Limb (tissue), 2 donors: ENCODE measurements around the gene MRPL41.
"Not testable (repeated sequence)": the region's sequence is repeated elsewhere in the genome, so short reads cannot be mapped to it uniquely, and the experiment has no call there.

Experiments used
- DNase-seq, 2 donors: peaks; one replicate each; pipeline ENCODE4 v3.0.0-alpha.2; 2016; ENCODE audit errors: extremely low spot score in 2 of 2

The MRPL41 gene

DNA sequence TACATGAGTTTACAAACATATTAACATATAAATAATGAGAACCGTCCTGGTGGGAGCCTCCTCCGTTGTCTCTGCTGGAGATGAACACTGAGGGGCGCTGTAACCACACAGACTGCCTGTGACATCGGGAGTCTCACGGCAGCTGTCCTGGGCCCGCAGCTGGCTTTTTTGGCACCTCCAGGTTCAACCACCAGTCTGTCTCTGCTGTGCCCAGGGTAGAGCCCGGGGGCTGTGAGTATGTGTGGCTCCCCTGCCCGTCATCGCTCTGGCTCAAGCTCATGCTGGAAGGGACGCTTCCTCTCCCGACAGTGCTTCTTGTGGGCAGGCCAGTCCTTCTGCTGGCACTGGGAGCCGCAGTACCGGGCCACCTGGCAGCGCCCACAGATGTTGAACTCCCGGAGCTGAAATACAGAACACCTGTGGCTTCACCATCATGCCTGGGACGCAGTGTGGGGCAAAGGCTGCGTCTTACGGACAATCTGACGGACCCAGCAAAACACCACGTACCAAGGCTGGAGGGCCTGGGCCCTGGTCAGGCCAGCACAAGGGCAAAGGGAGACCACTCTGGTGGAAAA is 30.7 kb downstream of the MRPL41 start:
- DNase-seq: no peak

DNA sequence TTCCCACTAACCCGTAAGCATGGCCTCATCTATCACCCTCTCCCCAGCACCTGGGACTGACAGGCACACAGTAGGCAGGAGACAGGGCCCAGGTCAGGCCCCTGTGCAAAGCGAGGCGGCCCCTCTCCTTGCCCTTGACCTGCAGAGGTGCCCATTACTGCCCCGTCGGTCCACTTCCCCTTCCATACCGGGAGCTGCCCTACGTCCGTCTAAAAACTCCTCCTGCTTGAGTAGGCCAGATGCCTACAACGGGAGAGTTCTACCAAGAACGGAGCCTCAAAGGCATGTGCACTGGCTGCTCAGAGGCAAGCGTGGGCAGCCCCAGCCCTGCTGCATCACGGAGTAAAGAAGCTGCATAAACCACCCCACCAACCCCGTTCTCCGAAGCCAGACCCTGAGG is 31.7 kb downstream of the MRPL41 start:
- DNase-seq: no peak

DNA sequence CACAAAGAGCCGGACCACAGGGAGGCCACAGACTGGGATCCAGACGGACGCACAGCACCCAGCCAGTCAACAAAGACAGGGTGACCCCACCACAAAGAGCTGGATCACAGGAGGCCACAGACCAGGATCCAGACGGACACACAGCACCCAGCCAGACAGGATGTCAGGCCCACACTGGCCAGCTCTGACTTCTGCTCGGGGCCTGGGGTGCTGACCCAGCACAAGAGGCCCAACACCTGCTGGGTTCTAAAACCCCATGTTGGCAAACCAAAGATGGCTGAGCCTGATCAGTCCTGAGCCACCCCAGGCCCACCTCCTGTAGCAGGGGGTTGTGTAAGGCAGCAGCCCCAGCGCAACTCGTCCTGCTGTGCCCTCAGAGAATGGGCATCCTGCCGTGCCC is 32.3 kb downstream of the MRPL41 start:
- DNase-seq: no peak

DNA sequence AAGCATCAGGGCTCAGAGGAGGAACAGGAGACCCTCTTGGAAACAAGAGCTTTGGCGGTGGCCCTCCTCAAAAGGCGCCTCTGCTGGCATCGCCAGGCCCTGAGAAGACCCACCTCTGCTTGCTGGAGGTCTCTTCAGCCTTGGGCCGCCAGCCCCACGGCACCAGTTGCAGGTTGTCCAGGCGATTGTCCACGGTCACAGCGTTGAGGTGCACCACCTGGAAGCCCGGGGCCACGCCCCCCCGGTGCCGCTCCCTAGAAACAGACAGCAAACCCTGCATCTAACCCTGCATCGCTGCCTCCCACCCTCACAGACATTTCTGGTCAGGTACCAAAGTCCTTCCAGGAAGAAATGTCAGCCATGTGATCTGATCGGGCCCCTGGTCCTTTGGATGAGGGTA is 35.2 kb downstream of the MRPL41 start:
- no peak for DNase-seq

DNA sequence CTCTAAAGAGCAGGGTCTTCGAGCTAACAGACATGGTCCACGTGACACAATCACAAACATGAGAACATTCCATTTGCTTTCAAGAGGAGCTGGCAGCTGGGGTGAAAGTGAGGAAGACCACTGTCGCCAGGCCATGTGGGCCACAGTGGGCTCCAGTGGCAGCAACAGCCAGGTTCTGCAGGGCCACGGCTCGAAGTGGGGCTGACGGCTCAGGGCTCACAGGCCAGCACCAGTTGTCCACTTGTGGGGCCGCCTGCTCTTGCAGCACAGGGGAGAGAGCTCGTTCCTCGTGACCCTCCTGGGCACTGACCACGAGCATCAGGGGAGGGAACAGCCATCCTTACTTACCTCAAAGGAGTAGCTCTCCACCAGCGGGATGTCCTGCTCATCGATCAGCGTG is 36.6 kb downstream of the MRPL41 start:
- no peak for DNase-seq

DNA sequence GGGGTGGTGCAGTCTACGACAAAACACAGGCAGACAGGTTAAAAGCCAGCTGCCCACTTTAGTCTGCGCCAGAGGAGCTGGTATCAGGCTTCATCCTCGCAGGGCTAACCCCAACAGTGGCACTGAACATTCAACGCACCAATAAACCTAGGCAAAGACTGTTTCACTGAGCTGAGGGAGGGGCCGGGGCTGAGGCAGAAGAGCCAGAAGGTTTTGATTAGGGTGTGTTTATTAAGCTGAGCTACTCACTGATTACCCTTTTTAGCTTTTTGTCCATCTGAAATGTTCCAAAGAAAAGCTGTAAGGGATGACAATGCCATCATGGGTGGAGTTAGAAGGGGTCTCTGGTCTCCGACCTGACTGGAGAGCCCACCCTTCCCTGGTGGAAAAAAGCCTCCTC is 37.2 kb downstream of the MRPL41 start:
- DNase-seq: no peak

DNA sequence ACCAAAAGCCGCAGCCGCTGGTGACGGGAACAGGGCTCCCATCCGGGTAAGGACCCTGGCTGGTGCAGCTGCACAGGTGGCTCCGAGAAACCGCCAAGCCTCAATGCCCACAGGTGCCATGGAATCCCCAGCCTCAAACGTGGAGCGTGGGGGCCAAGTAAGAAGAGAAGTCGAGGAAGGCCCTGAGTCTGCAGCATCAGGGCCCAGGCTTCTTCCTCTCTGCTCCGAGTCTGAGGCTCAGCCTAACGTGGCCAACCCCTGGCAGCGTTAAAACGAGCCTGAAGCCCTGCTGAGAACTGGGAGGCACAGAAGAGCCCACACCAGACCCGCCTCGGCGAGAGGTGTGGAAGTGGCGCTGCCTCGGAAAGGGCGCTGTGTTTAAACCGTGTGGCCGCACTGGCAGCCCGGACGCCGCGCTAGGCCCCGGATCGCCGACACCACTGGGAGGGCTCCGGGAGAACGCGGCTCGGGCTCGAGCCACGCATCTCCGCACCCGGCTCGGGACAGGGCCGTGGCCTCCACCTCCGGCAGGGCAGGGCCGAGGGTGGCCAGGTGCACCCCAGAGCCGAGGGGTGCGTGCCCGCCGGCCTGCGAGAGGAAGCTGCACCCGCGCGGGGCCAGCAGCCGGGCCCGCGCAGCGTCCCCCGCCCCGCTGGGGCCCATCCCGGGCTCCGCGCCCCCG is 37.9 kb downstream of the MRPL41 start:
- peak in 1 of 2 donors; percentile 40 for DNase-seq

DNA sequence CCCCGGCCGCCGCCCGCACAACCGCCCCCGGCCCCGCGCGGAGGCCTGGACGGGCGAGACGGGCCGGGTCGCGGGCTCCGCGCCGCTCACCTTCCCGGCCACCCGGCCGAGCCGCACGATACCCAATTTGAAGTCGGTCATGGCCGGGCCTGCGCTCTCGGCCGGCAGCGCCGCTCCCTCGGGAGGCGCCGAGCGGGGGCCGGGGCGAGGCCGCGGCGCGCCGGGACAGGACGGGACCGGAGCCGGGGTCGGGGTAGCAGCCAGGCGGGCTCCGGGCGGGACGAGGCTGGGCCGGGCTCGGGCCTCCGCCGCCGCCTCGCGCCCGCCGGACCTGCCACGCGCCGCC is 38.4 kb downstream of the MRPL41 start:
- DNase-seq: no peak

DNA sequence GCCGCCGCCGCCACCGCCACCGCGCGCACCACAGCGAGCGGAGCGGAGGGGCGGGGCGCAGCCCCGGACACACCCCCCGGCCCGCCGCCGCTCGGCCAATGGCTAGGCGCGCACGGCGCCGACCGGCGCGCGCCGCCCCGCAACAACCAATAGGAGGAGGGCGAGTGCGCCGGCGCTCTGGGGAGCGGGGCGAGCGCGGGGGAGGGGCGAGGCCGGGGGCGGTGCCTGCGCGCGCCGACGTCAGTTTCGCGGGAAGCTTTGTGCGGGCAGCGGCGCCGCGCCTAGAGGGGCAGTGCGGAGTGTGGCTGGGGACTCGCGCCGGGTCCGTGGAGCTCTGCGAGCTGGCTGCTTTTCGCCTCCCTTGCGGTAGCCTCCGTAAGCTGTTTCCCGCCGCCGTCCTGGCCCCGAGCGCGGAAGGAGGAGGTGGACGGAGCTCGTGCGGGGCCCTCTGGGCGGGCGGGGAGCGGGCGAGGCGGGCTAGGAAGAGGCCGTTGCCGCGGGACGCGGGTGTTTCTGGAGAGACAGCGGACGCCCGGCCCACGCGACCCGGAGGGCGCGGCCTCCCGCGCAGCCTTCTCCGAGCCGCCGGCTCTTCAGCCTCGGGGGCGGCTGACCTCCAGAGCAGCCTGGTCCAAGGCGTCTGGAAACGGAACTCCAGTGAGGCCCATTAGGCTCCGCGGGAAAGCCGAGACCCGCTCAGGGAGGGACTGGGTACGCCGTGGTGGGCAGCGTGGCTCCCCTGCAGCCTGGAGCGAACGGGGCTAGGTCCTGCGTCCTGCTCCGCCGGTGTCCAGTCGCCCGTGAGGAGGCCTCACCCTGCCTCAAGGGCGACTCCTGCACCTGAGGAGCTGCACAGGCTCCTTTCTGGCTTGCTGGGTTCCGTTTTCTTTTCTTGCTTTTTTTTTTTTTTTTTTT is 39.0 kb downstream of the MRPL41 start, which contains the start of gene ZMYND19:
TSS of gene ZMYND19 (minus strand) at position 44 of the 915 bp plus-strand sequence. CDS start 249 bp downstream, outside the sequence.
- peak; percentile 94 to 96 for DNase-seq

DNA sequence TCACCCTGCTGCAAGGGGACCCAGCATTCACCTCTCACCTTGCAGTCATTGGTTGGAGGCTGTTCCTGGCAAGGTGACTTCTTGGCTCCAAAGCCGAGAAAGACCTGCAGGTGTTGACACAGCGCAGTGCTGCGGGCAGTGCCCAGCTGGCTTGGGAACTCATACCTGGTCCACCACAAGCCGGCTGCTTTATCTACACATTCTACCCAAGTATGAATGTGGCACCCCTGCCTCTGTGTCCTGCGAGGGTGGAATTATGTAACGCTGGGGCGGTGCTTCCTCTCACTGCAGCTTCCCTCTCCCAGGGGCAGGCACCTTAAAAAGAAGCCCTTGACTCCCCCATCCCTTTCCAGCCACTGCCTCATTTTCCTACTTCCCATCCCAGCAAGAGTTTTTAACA is 41.1 kb downstream of the MRPL41 start:
- DNase-seq: no peak

DNA sequence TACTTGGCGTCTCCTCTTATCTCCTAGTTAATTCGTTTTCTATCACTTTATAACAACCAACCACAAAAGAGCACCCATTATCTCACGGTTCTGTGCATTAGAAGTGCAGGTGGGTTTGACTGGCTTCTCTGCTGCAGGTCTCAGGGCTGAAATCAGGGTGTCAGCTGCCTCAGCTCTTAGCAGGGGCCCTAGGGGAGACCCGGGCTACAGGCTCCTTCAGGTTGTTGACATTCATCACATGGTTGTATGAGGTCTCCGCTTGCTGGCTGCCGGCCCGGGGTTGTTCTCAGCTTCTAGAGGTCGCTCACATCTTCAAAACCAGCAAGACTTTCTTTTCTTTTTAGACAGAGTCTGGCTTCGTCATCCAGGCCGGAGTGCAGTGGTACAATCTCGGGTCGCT is 41.5 kb downstream of the MRPL41 start:
- DNase-seq: no peak

DNA sequence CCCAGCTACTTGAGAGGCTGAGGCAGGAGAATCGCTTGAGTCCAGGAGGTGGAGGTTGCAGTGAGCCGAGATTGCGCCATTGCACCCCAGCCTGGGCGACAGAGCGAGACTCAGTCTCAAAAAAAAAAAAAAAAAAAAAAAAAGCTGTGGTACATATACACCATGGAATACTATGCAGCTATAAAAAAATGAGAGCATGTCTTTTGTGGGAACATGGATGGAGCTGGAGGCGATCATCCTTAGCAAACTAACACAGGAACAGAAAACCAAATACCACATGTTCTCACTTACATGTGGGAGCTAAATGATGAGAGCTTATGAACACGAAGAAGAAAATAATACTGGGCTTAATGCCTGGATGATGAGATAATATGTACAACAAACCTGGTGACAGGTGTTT is 44.9 kb downstream of the MRPL41 start:
- not testable (repeated sequence) for DNase-seq

DNA sequence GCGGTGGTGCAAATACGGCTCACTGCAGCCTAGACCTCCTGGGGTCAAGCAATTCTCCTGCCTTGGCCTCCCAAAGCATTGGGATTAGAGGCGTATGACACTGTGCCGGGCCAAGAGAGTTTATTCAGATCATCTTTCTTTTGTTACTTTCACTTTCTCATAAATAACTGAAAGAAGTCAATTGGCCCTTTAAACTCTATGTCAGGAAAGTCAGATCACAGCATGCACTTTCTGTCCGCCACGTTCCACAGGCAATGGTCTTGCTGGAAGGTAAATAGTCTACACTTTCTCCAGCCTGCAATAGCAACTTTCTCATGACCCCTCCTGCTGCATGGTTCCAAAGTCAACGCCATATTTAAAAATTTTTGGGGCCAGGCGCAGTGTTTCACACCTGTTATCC is 47.3 kb downstream of the MRPL41 start:
- no peak for DNase-seq
